ENCODE results near the gene GPC5. TPM values are rescaled to one million over a fixed set of nuclear protein-coding genes. Genes with fewer than 3 reads are reported as not detected.

GPC5 gene
- total and polyA plus RNA-seq, 9 of the 15 experiments (the other 6 are each of a cell fraction or from before 2014, with no cell fraction given), result 0.18 to 0.27 TPM; not detected in 7

DNA sequence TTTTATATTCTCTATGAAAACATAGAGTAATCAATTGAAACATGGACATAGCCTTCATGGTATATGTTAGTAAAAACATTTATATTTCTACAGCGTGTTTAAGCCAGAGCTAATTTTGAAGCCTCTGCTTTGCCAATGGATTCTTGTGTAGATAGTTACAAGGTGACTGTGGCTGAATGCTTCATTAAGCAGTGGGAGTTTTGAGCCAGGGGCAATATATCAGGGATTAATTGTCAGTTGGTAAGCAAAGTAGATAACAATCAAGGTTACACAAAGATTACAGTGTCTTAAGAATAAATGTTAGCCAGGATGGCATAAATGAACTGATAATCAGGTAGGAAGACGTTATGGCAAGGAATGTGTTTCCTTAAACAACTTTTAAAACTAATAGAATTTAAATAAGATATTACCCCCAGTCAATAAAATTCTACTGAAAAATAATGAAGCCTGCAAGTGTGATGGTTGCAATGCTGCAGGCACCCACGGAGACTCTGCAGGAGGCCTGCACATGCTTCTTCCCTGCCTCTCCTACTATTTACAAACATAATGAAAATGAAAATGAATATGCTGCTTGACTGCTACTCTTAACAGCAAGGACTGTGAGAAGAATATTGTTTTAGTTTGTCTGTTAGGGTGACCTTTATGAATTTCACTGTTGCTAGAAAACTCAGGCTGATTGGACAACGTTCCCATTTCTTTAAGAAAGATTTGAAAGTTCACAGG lies 588.5 kb downstream of the GPC5 start:
- TF ChIP-seq MXI1 (IDR thresholded peaks at IDR 0.05; ENCODE audit: low read depth, low read length) (no peak), CREM (IDR thresholded peaks at IDR 0.05; ENCODE audit: low read depth) (no peak), MTA2 (IDR thresholded peaks at IDR 0.05; ENCODE audit: low read depth) (no peak), HDAC2 (IDR thresholded peaks at IDR 0.05) (no peak)

GRCh38 chr13:91988331-91988730 lies 589.9 kb downstream of the GPC5 start:
- Histone ChIP-seq H3K4me3 (no peak overlapping the region), H3K79me2 (ENCODE audit: control insufficient read depth, insufficient read depth, low read length) (no peaks in the 10 kb centered on the region), H2AFZ (ENCODE audit: low read depth, low read length) (no peak overlapping the region), H3K36me3 (ENCODE audit: control insufficient read depth, insufficient read depth, low read length) (no peaks in the 10 kb centered on the region), H3K4me1 (replicated peaks in 1 of 2; ENCODE audit: control insufficient read depth in 2 of 2, insufficient read depth in 2 of 2, low read length in 2 of 2) (no peaks in the 10 kb centered on the region), H3K27ac (ENCODE audit: extremely low read depth, low read depth, low read length) (no peak overlapping the region), H3K9me1 (ENCODE audit: control insufficient read depth, insufficient read depth, low read length) (no peaks in the 10 kb centered on the region), H3K4me2 (ENCODE audit: insufficient read depth, low read length) (no peak overlapping the region), H3K27me3 (ENCODE audit: control insufficient read depth in 2 of 2, insufficient read depth in 2 of 2, low read length in 2 of 2) (no peaks in the 10 kb centered on the region), H4K20me1 (replicated peaks; ENCODE audit: control insufficient read depth, insufficient read depth, low read length) (no peaks in the 10 kb centered on the region), H3K9ac (ENCODE audit: insufficient read depth in 1 of 2, low read depth in 2 of 2, low read length in 2 of 2) (no peak overlapping the region), H3K9me3 (replicated peaks; ENCODE audit: control insufficient read depth, insufficient read depth, low read depth, low read length) (no peaks in the 10 kb centered on the region)
- ChIA-PET POLR2A (no interaction called here), CTCF (ENCODE audit: low intra/inter-chr PET ratio) (interaction anchor here (0.6 kb wide), 1 partner anchor 183 kb away, joined by 4 read pairs; no protein-coding TSS in a partner anchor)
- BruUV-seq (replicated peaks), result no TSS peak
- DNase-seq (ENCODE audit: extremely low read depth in 1 of 4, low spot score in 3 of 4), result no peak
- 0% methylated on average over 3 of the region's 3 CpGs for WGBS (ENCODE audit: insufficient coverage, low coverage, missing lambda C conversion rate)
- no peak for FAIRE-seq
- ATAC-seq, result no peak
- in situ Hi-C loops (cut with MboI), result no loop called here
- intact Hi-C loops (cut with micrococcal nuclease), result no loop called here
- TF ChIP-seq, protein P1, sequence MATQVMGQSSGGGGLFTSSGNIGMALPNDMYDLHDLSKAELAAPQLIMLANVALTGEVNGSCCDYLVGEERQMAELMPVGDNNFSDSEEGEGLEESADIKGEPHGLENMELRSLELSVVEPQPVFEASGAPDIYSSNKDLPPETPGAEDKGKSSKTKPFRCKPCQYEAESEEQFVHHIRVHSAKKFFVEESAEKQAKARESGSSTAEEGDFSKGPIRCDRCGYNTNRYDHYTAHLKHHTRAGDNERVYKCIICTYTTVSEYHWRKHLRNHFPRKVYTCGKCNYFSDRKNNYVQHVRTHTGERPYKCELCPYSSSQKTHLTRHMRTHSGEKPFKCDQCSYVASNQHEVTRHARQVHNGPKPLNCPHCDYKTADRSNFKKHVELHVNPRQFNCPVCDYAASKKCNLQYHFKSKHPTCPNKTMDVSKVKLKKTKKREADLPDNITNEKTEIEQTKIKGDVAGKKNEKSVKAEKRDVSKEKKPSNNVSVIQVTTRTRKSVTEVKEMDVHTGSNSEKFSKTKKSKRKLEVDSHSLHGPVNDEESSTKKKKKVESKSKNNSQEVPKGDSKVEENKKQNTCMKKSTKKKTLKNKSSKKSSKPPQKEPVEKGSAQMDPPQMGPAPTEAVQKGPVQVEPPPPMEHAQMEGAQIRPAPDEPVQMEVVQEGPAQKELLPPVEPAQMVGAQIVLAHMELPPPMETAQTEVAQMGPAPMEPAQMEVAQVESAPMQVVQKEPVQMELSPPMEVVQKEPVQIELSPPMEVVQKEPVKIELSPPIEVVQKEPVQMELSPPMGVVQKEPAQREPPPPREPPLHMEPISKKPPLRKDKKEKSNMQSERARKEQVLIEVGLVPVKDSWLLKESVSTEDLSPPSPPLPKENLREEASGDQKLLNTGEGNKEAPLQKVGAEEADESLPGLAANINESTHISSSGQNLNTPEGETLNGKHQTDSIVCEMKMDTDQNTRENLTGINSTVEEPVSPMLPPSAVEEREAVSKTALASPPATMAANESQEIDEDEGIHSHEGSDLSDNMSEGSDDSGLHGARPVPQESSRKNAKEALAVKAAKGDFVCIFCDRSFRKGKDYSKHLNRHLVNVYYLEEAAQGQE (IDR thresholded peaks at IDR 0.05; ENCODE audit: borderline replicate concordance), result no peak
- TF ChIP-seq, protein P1 (CRISPR knock-in tag; IDR thresholded peaks at IDR 0.05; ENCODE audit: low read depth), result no peak
- TF ChIP-seq CBX8 (IDR thresholded peaks at IDR 0.05; ENCODE audit: borderline replicate concordance, extremely low read depth, low read depth, low read length, poor library complexity, severe bottlenecking) (no peak), TAF7 (tag; IDR thresholded peaks at IDR 0.05) (no peak)

More for the DNA sequence above, 588.5 kb downstream of the GPC5 start:
- POLR2A ChIA-PET, result no interaction called here
- in situ Hi-C loops (cut with MboI), result no loop called here
- no peak overlapping the region for H2AFZ ChIP-seq (ENCODE audit: low read depth, low read length)
- H3K4me2 ChIP-seq (ENCODE audit: insufficient read depth, low read length), result no peak overlapping the region
- intact Hi-C loops (cut with micrococcal nuclease), result no loop called here
- H3K9me3 ChIP-seq (replicated peaks; ENCODE audit: control insufficient read depth, insufficient read depth, low read depth, low read length), result no peaks in the 10 kb centered on the region
- H3K36me3 ChIP-seq (ENCODE audit: control insufficient read depth, insufficient read depth, low read length), result no peaks in the 10 kb centered on the region
- BruUV-seq (replicated peaks), result no TSS peak
- no peak for FAIRE-seq
- no peak for DNase-seq (ENCODE audit: extremely low read depth in 1 of 4, low spot score in 3 of 4)
- no peak overlapping the region for H3K4me3 ChIP-seq
- H3K9me1 ChIP-seq (ENCODE audit: control insufficient read depth, insufficient read depth, low read length), result no peaks in the 10 kb centered on the region
- H3K9ac ChIP-seq (ENCODE audit: insufficient read depth in 1 of 2, low read depth in 2 of 2, low read length in 2 of 2), result no peak overlapping the region
- H3K27me3 ChIP-seq (ENCODE audit: control insufficient read depth in 2 of 2, insufficient read depth in 2 of 2, low read length in 2 of 2), result no peaks in the 10 kb centered on the region
- WGBS (ENCODE audit: insufficient coverage, low coverage, missing lambda C conversion rate), result 0% methylated on average over 3 of the region's 4 CpGs
- no peak for ATAC-seq
- CTCF ChIA-PET (ENCODE audit: low intra/inter-chr PET ratio), result no interaction called here
- H3K27ac ChIP-seq (ENCODE audit: extremely low read depth, low read depth, low read length), result no peak overlapping the region
- H3K4me1 ChIP-seq (replicated peaks in 1 of 2; ENCODE audit: control insufficient read depth in 2 of 2, insufficient read depth in 2 of 2, low read length in 2 of 2), result no peaks in the 10 kb centered on the region
- no peaks in the 10 kb centered on the region for H3K79me2 ChIP-seq (ENCODE audit: control insufficient read depth, insufficient read depth, low read length)
- no peaks in the 10 kb centered on the region for H4K20me1 ChIP-seq (replicated peaks; ENCODE audit: control insufficient read depth, insufficient read depth, low read length)
